Activated naive CD4-positive, alpha-beta T cell treated with anti-CD3 and anti-CD28 coated beads, Interleukin-2, amount 50 U/mL, for 72 hours (primary cell): ENCODE measurements around the gene CNOT11. TPM values are rescaled to one million over a fixed set of nuclear protein-coding genes. Genes with fewer than 3 reads are reported as not detected.
A peak's percentile ranks its signal among the peaks of the same experiment; 100 is the strongest.
"Not testable (repeated sequence)": the region's sequence is repeated elsewhere in the genome, so short reads cannot be mapped to it uniquely, and the experiment has no call there.

Experiments used
- ATAC-seq, 2 donors: fragments of 150-1000 bp; cut with Tn5 transposase; 2 replicates each; pipeline ENCODE4 v1.10.0; 2021; ENCODE audit warnings: mild to moderate bottlenecking in 2 of 2, moderate library complexity in 2 of 2
- DNase-seq, 2 donors: peaks; one replicate each; pipeline ENCODE4 v3.0.0; 2021 to 2022; ENCODE audit warnings: low spot score in 2 of 2
- H3K27ac Mint-ChIP-seq, 2 donors: one replicate each; pipeline ENCODE4 v1.8.0; 2022; ENCODE audit warnings: mild to moderate bottlenecking in 2 of 2, mixed read lengths in 2 of 2
- H3K36me3 Mint-ChIP-seq, 2 donors: one replicate each; pipeline ENCODE4 v1.8.0; 2022; ENCODE audit warnings: mixed read lengths in 2 of 2
- H3K9me3 Mint-ChIP-seq, 2 donors: one replicate each; pipeline ENCODE4 v1.8.0; 2022; ENCODE audit warnings: mixed read lengths in 2 of 2
- total RNA-seq, 2 donors: library from RNA; stranded (reverse); gene quantifications; one replicate each; pipeline ENCODE4 v1.2.3, GENCODE V29; 2022

Gene CNOT11
- total RNA-seq, 2 donors from 2014 or later = 46.1 to 56.4 TPM

DNA sequence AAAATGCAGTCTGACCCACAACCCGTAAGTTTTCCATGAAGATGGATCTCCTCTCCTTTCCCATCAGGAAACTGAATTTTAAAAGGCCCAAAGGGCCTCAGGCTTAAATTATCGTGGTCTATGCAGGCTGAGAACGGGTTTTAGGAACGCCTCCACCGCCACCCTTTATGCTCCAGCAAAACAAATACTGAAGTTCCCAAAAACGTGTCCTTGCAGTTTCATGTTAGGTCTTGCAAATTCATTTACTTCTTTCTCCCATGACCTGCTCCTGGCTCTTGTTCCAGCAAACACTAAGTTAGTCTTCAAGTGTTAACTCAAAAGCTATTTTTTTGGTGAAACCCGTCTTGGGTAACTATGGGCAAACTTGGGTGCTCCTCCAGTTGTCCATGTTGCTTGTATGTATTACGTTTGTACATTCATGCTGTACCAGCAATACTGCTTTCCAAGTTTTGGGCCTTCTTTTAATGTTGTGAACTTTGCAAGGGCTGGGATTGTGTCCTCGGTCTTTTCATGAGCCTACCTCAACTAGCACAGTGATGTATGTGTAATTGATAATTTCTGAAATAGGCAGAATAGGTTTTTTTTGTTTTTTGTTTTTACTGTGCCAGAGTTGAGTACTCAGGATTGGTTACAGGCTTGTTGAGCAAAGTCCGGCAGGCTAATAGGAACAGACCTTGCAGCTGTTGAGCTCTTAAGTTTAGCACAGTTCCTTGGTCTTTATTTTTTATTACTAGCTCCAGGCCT, 57.6 kb downstream of the CNOT11 start:
- H3K27ac Mint-ChIP-seq = peak overlapping the region in 1 of 2 donors; percentile 28

DNA sequence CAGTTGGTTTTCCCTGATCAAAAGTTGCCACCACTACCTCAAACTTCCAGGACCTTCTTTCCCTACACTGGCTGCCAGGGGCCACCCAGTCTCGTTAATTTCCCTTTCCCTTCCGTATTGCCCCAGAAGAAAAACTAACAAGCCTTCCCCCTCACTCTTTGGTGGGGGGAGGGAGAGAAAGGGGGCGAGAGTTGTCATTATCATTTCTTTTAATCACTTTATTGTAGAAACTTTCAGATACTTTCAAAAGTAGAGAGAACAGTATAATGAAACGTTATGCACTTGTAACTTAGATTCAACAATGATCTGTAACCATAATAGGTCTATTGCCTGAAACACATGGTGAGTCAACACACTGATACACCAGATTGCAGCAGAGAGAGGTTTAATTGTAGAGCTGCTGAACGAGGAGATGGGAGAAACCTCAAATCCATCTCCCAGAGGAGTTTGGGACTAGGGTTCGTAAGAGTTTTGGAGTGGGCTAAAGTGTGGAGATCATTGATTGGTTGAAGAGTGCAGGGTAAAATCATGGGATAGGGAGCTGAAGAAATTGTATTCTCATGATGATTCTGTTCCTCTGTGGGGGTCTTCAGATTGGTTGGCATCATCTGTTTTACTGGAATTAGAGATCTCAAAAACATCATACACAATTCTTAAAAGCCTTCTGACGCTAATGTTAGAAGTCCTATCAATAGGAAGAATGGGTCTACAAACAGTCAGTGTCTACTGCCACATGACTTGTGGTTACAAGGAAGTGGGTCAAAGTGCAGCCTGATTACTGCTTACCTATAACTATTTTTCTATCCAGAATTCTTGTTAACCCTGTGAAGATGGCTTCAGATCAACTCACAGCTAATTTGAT, 58.4 kb downstream of the CNOT11 start:
- H3K36me3 Mint-ChIP-seq = peaks cover 8 to 18% of the 10 kb centered on the region in 2 donors
- H3K9me3 Mint-ChIP-seq = no peaks in the 10 kb centered on the region
- no peak for ATAC-seq
- H3K27ac Mint-ChIP-seq = peak overlapping the region in 1 of 2 donors; percentile 28
- no peak for DNase-seq

More for the DNA sequence above, 57.6 kb downstream of the CNOT11 start:
- Mint-ChIP-seq H3K36me3 (peaks cover 15 to 25% of the 10 kb centered on the region in 2 donors), H3K9me3 (no peaks in the 10 kb centered on the region)
- ATAC-seq (no peak), DNase-seq (no peak)

DNA sequence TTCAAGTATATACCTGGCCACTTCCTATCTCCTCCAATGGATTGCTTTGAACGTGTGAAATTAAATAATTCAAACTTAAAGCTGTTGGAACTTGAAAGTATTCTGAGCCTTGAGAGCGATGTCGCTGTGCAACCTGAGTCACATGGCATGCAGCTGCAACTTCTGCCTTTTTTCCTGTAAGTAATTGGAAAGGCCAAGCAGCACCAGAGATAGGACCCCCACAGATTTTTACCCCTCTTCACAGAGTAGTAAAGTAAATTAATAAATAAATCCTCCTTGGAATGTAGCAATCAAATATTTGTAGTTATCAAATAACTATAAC, 59.0 kb downstream of the CNOT11 start:
- Mint-ChIP-seq H3K27ac (peak overlapping the region in 1 of 2 donors; percentile 50), H3K9me3 (peaks cover 0 to 5% of the 10 kb centered on the region in 2 donors)
- no peak for ATAC-seq

DNA sequence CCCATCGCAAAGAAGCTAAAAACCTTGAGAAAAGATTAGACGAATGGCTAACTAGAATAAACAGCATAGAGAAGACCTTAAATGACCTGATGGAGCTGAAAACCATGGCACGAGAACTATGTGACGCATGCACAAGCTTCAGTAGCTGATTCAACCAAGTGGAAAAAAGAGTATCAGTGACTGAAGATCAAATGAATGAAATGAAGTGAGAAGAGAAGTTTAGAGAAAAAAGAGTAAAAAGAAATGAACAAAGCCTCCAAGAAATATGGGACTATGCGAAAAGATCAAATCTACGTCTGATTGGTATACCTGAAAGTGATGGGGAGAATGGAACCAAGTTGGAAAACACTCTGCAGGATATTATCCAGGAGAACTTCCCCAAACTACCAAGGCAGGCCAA, 63.9 kb downstream of the CNOT11 start:
- ATAC-seq, DNase-seq, H3K27ac Mint-ChIP-seq, H3K36me3 Mint-ChIP-seq, H3K9me3 Mint-ChIP-seq: not testable (repeated sequence)

More for the DNA sequence above, 59.0 kb downstream of the CNOT11 start:
- DNase-seq = no peak
- peaks cover 8 to 19% of the 10 kb centered on the region in 2 donors for H3K36me3 Mint-ChIP-seq

Other genes starting within 250 kb of the CNOT11 start
- gene TBC1D8, start 101.5 kb upstream of the CNOT11 start, total RNA-seq = 10 to 100 TPM in 1 of 2 donors, 1 to 10 TPM in 1; 2.6 to 12.1 TPM
- gene RNF149, start 55.8 kb downstream of the CNOT11 start, total RNA-seq = 10 to 100 TPM; 46.8 to 54.1 TPM
- not detected for gene CREG2, start 134.6 kb downstream of the CNOT11 start, total RNA-seq
- gene RFX8, start 222.2 kb downstream of the CNOT11 start, total RNA-seq = 1 to 10 TPM in 1 of 2 donors, under 1 TPM in 1; 0.76 to 1.9 TPM